Thymus (tissue), 11 donors: ENCODE measurements around the gene GMPPA. TPM values are rescaled to one million over a fixed set of nuclear protein-coding genes. Genes with fewer than 3 reads are reported as not detected.

Experiments
- DNase-seq, 9 donors: peaks; one replicate each; pipeline ENCODE4 v3.0.0-alpha.2; 2013; ENCODE audit warnings: low spot score in 9 of 9, low read depth in 6 of 9, missing footprints in 1 of 9
- H3K27ac ChIP-seq, 2 donors: one replicate each; pipeline ENCODE4 v1.5.1; 2013; ENCODE audit warnings: control low read depth in 1 of 2, low read depth in 1 of 2, low read length in 1 of 2, mild to moderate bottlenecking in 1 of 2, moderate library complexity in 1 of 2
- H3K27me3 ChIP-seq, 2 donors: one replicate each; pipeline ENCODE4 v1.5.1; 2013; ENCODE audit warnings: low read length in 1 of 2; ENCODE audit not compliant: control insufficient read depth in 2 of 2, insufficient read depth in 1 of 2
- H3K36me3 ChIP-seq, 2 donors: one replicate each; pipeline ENCODE4 v1.5.1; 2013; ENCODE audit warnings: low read length in 1 of 2, mild to moderate bottlenecking in 1 of 2, moderate library complexity in 1 of 2; ENCODE audit not compliant: control insufficient read depth in 2 of 2, insufficient read depth in 2 of 2
- H3K4me1 ChIP-seq, 2 donors: one replicate each; pipeline ENCODE4 v1.5.1; 2013; ENCODE audit warnings: low read length in 2 of 2; ENCODE audit not compliant: control insufficient read depth in 2 of 2, insufficient read depth in 2 of 2
- H3K4me3 ChIP-seq, 2 donors: one replicate each; pipeline ENCODE4 v1.5.1; 2013; ENCODE audit warnings: low read length in 2 of 2, control low read depth in 1 of 2, mild to moderate bottlenecking in 1 of 2
- H3K9me3 ChIP-seq, 2 donors: one replicate each; pipeline ENCODE4 v1.5.1; 2013; ENCODE audit warnings: low read length in 1 of 2, mild to moderate bottlenecking in 1 of 2; ENCODE audit not compliant: control insufficient read depth in 2 of 2, insufficient read depth in 1 of 2
- WGBS: extraction: QIAGEN DNeasy Blood & Tissue Kit; methylation state at CpG from one replicate; pipeline ENCODE4 v1.1.7; 2013; 5-methylcytosine and 5-hydroxymethylcytosine counted together
- polyA plus RNA-seq: library from polyadenylated mRNA; stranded (reverse); fragments of 200-250 nt; gene quantifications from one replicate; pipeline ENCODE4 v1.2.3, GENCODE V29; 2013
- total RNA-seq: library from RNA; stranded (reverse); fragments of 120-200 nt; gene quantifications from one replicate; pipeline ENCODE4 v1.2.4, GENCODE V29; 2013
- donor health status: healthy.

Gene GMPPA
- total and polyA plus RNA-seq, 2 donors = 17.6 to 32.7 TPM

DNA sequence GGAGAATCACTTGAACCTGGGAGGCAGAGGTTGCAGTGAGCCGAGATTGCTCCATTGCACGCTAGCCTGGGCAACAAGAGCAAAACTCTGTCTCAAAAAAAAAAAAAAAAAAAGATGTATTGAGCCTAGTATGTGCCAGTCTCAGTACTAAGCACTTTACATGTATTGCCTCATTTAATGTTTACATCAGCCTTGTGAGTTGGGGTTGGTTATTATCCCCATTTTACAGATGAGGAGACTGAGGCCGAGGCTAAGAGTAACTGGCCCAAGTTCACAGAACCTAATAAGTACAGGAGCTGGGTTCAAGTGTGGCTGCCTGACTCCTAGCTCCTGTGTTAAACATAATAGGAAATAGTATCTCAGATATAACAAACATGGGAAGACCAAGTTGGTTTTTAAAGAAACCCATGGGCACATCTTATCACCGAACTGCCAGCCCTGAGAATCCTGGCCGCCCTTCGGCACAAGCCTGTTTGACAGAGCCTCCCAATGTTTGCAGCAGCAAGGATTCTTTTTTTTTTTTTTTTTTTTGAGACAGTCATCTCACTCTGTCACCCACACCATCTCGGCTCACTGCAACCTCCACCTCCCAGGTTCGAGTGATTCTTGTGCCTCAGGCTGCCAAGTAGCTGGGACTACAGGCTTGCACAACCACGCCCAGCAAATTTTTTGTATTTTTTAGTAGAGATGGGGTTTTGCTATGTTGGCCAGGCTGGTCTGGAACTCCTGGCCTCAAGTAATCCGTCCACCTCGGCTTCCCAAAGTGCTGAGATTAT lies 24.2 kb upstream of the GMPPA start:
- peaks cover 0 to 37% of the 10 kb centered on the region in 2 donors for H3K27me3 ChIP-seq

DNA sequence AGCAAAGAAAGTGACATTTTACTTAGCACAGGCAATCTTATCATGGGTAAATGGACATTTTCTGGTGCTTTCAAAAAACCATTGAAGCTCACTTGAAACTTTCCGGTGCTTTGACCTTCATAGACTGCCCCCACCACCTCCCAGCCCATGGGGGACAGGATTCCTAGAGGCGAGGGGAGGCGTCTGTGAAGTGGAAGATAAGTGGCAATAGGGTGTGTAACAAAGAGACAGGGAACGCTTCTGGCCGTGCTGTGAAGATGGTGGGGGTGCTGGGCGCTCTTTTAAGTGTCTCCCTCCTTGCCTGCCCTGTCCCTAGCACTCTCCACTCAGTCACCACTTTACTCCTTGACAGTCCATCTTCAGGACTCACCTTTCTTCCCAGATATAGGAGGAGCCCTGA lies 23.4 kb upstream of the GMPPA start:
- H3K9me3 ChIP-seq = no peaks in the 10 kb centered on the region

More for the DNA sequence above, 24.2 kb upstream of the GMPPA start:
- no peaks in the 10 kb centered on the region for H3K36me3 ChIP-seq
- H3K4me3 ChIP-seq = no peak overlapping the region
- no peaks in the 10 kb centered on the region for H3K4me1 ChIP-seq
- 94% methylated on average over 11 of the region's 11 CpGs for WGBS
- H3K9me3 ChIP-seq = no peaks in the 10 kb centered on the region
- no peak for DNase-seq
- H3K27ac ChIP-seq = no peak overlapping the region

DNA sequence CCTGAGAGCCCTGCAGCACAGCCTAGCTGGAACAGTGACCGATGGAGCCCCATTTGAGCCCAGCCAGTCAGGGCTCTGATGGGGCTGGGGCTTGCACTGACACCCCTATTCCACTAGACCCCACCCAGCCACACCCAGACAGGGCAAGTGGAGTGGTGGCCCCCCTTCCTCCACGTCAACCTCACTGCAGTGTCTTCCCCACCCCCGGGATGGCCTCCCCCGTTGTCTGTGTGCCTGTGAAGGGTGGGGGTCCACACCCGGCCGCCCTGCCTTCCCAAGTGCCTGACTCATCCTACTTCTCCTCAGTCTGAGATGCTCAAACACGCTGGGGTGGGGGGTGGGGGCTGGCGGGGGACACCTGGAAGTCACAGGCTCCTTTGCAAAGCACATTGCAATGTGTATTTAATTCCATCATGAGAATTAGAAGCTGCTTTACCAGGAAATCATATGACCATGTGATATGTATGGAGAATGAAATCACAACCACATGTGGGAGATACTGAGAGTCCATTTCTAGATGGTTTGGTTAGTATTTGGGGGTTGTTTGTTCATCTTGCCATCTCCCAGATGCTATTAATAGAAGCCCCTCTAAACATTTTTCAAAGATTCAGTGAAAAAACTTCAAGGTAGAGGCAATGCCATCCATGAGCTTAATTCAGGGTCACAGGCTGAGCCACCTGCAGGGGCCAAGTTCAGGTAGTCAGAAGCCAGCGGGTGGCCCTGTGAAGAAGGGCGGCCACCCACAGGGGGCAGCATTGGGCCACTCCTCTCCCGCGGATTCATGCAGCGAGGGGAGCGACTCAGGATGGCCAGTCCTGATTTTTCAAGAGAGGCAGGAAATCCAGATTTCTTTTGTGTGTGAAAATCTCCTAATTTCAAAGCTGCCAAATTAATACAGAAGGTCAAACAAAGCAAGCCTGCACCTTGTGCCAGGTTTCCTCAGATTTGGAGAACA lies 22.7 kb upstream of the GMPPA start:
- no peak overlapping the region for H3K4me3 ChIP-seq
- no peaks in the 10 kb centered on the region for H3K4me1 ChIP-seq
- peak in 3 of 9 donors; percentile 46 to 67 (median 63) for DNase-seq
- no peaks in the 10 kb centered on the region for H3K9me3 ChIP-seq
- no peak overlapping the region for H3K27ac ChIP-seq
- peaks cover 0 to 49% of the 10 kb centered on the region in 2 donors for H3K27me3 ChIP-seq
- 52% methylated on average over 14 of the region's 14 CpGs for WGBS
- no peaks in the 10 kb centered on the region for H3K36me3 ChIP-seq

More for the DNA sequence above, 23.4 kb upstream of the GMPPA start:
- WGBS = 96% methylated on average over 6 of the region's 6 CpGs
- no peaks in the 10 kb centered on the region for H3K36me3 ChIP-seq
- no peak overlapping the region for H3K4me3 ChIP-seq
- no peak overlapping the region for H3K27ac ChIP-seq
- H3K4me1 ChIP-seq = no peaks in the 10 kb centered on the region
- DNase-seq = no peak
- peaks cover 0 to 44% of the 10 kb centered on the region in 2 donors for H3K27me3 ChIP-seq

DNA sequence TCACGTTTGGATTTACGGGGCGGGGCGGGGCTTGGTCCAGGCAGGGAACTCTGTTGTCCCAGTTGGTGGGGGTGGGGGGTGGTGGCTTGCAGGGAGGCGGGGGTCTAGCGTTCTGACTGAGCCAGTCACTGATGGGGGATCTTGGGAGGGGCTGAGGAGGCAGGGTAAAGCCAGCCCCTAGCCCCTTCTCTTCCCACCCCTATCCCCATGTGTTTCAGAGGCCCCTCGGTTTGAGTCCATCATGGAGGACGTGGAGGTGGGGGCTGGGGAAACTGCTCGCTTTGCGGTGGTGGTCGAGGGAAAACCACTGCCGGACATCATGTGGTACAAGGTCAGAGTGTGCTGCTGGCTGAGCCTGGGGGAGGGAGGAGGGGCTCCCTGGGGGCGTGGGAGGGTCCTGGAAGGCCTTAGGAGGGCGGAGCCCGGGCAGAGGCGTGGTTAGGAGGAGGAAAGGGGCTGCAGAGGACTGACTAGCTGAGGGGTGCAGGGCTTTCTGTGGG lies 22.0 kb upstream of the GMPPA start:
- H3K27me3 ChIP-seq = peaks cover 0 to 56% of the 10 kb centered on the region in 2 donors
- no peaks in the 10 kb centered on the region for H3K4me1 ChIP-seq
- no peak overlapping the region for H3K4me3 ChIP-seq
- WGBS = 26% methylated on average over 16 of the region's 16 CpGs
- H3K36me3 ChIP-seq = no peaks in the 10 kb centered on the region
- DNase-seq = no peak
- no peak overlapping the region for H3K27ac ChIP-seq
- no peaks in the 10 kb centered on the region for H3K9me3 ChIP-seq

DNA sequence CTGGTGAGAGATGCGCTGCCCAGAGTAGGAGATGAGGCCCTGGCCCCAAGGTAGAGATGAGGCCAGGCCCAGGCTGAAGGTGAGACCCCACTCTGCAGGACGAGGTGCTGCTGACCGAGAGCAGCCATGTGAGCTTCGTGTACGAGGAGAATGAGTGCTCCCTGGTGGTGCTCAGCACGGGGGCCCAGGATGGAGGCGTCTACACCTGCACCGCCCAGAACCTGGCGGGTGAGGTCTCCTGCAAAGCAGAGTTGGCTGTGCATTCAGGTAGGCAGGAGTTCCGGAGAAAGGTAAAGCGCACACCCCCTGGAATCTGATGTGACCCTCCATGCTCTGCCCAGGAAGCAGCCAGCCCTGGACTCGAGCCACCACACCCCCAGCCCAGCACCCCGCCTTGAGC lies 21.5 kb upstream of the GMPPA start:
- H3K4me3 ChIP-seq = no peak overlapping the region
- H3K27me3 ChIP-seq = peaks cover 0 to 61% of the 10 kb centered on the region in 2 donors
- no peaks in the 10 kb centered on the region for H3K36me3 ChIP-seq
- no peak overlapping the region for H3K27ac ChIP-seq
- no peak for DNase-seq
- H3K4me1 ChIP-seq = no peaks in the 10 kb centered on the region
- 95% methylated on average over 13 of the region's 13 CpGs for WGBS
- H3K9me3 ChIP-seq = no peaks in the 10 kb centered on the region

DNA sequence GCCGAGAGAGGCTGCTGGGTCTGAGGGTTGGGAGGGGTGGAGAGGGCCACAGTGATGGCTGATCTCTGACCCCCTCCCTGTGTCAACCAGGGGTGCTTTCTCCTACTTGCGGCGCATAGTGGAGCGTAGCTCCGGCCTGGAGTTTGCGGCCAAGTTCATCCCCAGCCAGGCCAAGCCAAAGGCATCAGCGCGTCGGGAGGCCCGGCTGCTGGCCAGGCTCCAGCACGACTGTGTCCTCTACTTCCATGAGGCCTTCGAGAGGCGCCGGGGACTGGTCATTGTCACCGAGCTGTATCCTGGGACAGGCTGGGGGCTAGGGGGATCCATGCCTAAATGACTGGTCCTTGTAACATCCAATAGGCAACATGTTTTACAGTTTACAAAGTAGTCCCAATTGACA lies 20.9 kb upstream of the GMPPA start:
- DNase-seq = no peak
- WGBS = 96% methylated on average over 15 of the region's 15 CpGs

DNA sequence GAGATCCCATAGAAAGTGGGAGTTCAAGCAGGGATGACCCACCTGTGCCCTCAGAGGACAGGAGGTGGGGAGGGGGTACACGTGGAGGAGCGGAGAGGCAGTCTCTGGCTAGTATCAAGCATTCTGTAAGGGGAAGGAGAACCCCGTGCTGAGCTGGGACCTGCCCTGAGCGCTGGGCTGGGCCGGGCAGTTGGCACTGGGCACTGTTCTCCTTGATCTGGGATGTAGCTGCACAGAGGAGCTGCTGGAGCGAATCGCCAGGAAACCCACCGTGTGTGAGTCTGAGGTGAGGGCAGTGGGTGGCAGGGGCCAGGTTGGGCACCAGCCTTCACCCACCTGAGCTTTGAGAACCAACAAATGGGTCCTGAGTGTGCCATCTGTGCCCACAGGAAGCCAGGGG lies 19.8 kb upstream of the GMPPA start:
- DNase-seq = no peak
- H3K4me1 ChIP-seq = peaks cover 0 to under 1% of the 10 kb centered on the region in 2 donors
- H3K4me3 ChIP-seq = no peak overlapping the region
- H3K9me3 ChIP-seq = no peaks in the 10 kb centered on the region
- H3K27me3 ChIP-seq = peaks cover 15 to 76% of the 10 kb centered on the region in 2 donors
- WGBS = 88% methylated on average over 8 of the region's 8 CpGs
- H3K27ac ChIP-seq = no peak overlapping the region
- H3K36me3 ChIP-seq = no peaks in the 10 kb centered on the region

More for the DNA sequence above, 20.9 kb upstream of the GMPPA start:
- Histone ChIP-seq H3K9me3 (no peaks in the 10 kb centered on the region), H3K27ac (no peak overlapping the region), H3K27me3 (peaks cover 6 to 67% of the 10 kb centered on the region in 2 donors), H3K4me1 (no peaks in the 10 kb centered on the region), H3K4me3 (no peak overlapping the region), H3K36me3 (no peaks in the 10 kb centered on the region)

DNA sequence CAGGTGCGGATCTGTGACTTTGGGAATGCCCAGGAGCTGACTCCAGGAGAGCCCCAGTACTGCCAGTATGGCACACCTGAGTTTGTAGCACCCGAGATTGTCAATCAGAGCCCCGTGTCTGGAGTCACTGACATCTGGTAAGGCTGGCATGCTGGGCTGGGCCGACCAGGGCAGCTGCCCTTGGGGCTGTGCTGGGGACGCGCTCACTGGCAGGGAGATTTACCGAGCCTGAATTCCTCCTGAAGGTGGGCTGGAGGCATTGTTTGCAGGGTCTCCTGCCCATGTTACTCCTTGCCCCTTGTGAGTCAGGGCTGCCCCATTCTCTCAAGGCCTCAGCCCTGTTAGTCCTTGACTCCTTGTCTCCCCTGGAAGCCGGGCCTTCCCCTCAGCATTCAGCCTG lies 18.7 kb upstream of the GMPPA start:
- WGBS = 97% methylated on average over 8 of the region's 8 CpGs
- no peak overlapping the region for H3K27ac ChIP-seq
- no peaks in the 10 kb centered on the region for H3K9me3 ChIP-seq
- H3K36me3 ChIP-seq = no peaks in the 10 kb centered on the region
- H3K4me1 ChIP-seq = peaks cover 0 to 2% of the 10 kb centered on the region in 2 donors
- H3K4me3 ChIP-seq = no peak overlapping the region
- peaks cover 26 to 87% of the 10 kb centered on the region in 2 donors for H3K27me3 ChIP-seq
- DNase-seq = no peak
